C4-2B (cell line): Measurements from ENCODE around the gene BTBD9.
"Not testable (repeated sequence)": the region's sequence is repeated elsewhere in the genome, so short reads cannot be mapped to it uniquely, and the experiment has no call there.

Source experiments
- H3K27ac ChIP-seq: fragments of 450-650 bp; 2 replicates; pipeline ENCODE4 v1.5.1; 2017
- ZFX ChIP-seq: fragments of 450-650 bp; IDR thresholded peaks from 2 replicates; pipeline ENCODE4 v1.6.1; 2017
- TF ChIP-seq, protein P1 (sequence below): fragments of 450-650 bp; conservative IDR thresholded peaks from 2 replicates; pipeline ENCODE4 v1.5.1; 2017; ENCODE audit warnings: mild to moderate bottlenecking

Gene BTBD9

DNA sequence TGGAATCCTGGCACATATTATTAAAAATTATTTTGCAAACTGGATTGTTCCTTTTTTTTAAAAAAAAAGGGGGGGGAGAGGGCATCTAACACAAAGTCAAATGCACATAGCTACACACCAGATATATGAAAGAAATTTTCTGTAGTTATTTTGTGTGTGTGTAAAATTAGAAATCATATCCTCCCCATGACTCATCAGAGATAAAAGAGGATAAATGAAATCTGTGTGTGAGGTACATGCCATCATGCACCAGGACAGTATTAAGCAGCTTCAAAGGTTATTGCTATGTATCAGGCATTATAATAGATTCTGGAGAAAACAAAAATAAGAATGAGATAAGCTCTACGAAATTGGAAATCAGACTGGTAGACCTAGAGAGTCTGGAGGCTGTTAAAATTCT lies 5.2 kb downstream of the BTBD9 start:
- H3K27ac ChIP-seq, result no peak overlapping the region
- no peak for TF ChIP-seq ZFX
- TF ChIP-seq, protein P1, sequence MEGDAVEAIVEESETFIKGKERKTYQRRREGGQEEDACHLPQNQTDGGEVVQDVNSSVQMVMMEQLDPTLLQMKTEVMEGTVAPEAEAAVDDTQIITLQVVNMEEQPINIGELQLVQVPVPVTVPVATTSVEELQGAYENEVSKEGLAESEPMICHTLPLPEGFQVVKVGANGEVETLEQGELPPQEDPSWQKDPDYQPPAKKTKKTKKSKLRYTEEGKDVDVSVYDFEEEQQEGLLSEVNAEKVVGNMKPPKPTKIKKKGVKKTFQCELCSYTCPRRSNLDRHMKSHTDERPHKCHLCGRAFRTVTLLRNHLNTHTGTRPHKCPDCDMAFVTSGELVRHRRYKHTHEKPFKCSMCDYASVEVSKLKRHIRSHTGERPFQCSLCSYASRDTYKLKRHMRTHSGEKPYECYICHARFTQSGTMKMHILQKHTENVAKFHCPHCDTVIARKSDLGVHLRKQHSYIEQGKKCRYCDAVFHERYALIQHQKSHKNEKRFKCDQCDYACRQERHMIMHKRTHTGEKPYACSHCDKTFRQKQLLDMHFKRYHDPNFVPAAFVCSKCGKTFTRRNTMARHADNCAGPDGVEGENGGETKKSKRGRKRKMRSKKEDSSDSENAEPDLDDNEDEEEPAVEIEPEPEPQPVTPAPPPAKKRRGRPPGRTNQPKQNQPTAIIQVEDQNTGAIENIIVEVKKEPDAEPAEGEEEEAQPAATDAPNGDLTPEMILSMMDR, result no peak

DNA sequence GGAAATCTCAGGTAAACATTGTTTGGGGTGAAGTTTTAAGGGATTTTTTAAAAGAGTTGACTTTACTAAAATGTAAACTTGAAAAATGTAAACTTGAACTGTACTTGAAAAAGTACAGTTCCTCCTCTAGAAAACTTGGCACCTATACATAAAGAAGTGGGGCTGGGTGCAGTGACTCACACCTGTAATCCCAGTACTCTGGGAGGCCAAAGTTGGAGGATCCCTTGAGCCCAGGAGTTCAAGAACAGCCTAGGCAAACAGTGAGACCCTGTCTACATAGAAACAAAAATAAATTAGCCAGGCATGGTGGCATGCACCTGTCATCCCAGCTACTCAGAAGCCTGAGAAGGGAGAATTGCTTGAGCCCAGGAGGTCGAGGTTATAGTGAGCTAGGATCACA lies 7.2 kb downstream of the BTBD9 start:
- H3K27ac ChIP-seq, result no peak overlapping the region
- no peak for TF ChIP-seq ZFX
- TF ChIP-seq, protein P1, result no peak

DNA sequence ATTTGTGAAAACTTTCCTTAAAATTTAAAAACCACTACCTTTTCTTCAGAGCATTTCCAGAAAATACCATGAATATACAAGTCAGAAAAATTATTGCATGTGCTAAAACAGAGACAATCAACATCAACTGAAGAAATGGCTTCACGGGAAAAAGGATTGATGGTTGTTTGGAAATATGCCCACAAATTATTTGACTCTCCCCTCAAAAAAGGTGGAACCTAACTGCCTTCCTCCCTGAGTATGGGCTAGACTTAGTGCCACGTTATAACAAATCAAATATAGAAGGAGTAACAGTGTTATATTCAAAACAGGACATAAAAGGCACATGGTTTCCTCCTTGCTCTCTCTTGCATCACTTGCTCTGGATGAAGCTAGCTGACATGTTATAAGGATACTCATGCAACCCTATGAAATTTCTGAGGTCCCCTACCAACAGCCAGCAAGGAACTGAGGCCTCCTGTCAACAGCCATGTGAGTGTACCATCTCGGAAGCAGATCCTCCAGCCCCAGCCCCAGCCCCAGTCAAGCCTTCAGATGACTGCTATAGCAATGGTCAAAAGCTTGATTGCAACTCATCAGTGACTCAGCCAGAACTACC lies 8.4 kb downstream of the BTBD9 start:
- no peak for TF ChIP-seq ZFX
- H3K27ac ChIP-seq, result no peak overlapping the region

DNA sequence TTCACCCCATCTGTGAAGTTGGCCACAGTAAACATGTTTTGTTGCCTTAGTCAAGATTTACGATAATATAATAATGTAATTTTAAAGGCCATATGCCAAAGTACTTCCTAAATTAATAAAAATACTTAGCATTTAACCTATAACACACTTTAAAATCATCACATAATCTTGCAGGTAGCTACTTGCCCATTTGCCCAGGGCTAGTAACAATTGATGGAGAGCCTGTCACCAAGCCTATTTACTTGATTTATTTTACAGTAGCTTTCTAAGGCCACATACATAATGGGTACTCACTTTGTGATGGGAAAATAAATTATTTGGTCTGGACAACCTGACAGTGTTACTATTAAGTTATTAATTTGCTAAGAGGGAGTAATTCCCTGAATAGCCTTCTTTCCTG lies 14.5 kb downstream of the BTBD9 start:
- TF ChIP-seq, protein P1, result no peak
- TF ChIP-seq ZFX, result no peak
- H3K27ac ChIP-seq, result no peak overlapping the region

DNA sequence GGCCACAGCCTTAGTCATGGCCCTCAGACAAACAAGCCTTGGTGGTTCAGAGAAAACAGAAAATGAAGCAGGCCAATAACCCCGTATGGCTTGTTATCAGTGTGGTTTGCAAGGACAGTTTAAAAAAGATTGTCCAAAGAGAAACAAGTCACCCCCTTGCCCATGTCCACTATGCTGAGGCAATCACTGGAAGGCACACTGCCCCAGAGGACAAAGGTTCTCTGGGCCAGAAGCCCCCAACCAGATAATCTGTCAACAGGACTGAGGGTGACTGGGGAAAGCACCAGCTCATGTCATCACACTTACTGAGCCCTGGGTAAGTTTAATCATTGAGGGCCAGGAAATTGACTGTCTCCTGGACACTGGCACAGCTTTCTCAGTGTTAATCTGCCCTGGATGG lies 20.4 kb downstream of the BTBD9 start:
- H3K27ac ChIP-seq, result not testable (repeated sequence)

DNA sequence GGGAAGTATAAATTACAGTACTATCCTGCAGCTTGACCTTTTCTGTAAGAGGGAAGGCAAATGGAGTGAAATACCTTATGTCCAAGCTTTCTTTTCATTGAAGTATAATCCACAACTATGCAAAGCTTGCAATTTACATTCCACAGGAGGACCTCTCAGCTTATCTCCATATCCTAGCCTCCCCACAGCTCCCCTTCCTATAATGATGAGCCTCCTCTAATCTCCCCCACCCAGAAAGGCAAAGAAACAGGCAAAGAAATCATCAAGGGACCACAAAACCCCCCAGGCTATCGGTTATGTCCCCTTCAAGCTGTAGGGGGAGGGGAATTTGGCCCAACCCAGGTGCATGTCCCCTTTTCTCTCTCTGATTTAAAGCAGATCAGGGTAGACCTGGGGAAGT lies 21.4 kb downstream of the BTBD9 start:
- not testable (repeated sequence) for H3K27ac ChIP-seq

DNA sequence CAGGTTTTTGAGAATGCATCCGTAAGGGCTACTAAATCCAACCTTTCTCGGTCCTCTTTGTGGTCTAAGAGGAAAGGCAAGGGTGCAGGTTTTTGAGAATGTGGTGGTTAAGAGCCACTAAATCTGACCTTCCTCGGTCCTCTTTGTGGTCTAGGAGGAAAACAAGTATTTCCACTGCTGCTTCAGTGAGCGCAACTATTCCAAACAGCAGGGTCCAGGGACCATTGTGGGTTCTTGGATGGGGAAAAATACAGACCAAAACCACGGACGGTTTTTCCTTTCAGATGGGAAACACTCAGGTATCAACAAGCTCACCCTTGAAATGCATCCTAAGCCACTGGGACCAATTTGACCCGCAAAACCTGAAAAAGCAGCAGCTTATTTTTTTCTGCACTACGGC lies 21.9 kb downstream of the BTBD9 start:
- H3K27ac ChIP-seq, result no peak overlapping the region
- TF ChIP-seq ZFX, result no peak
- TF ChIP-seq, protein P1, result no peak

DNA sequence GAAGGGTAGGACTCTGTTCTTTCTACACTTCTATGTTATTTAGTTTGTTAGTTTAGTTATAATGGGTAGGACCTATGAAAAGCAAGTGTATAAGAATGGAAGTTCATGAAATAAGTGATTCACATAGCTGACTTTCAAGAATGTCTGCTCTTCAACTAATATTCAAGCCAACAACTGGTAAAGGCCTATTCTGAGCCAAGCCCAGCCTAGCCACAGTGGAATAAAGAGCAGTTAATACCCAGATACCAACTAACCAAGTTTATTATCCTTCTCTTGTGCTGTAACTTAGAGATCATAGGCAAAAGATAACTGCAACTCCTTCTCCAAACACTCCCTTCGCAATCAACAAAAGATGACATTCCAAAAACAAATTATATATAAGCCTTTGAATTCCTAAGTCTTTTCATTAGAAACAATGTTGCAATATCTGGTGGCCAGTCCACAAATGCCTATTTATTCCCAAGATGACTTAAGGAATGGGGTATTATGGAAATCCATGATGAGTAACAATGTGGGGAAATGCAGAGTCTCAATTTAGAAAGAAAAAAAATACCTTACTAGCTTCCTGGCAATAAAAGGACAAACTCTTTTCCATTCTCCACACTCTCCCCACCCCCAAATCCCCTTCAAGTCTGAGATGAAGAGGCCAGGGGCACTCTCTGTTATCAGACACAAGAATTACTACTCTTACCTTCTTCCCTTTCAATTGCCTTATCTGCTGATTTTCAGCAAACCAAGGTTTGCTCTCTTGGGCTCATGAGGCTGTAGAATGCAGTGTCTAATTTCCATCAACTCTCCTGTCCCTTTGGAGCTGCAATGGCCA lies 27.4 kb downstream of the BTBD9 start:
- TF ChIP-seq, protein P1, result no peak
- no peak for TF ChIP-seq ZFX
- no peak overlapping the region for H3K27ac ChIP-seq

DNA sequence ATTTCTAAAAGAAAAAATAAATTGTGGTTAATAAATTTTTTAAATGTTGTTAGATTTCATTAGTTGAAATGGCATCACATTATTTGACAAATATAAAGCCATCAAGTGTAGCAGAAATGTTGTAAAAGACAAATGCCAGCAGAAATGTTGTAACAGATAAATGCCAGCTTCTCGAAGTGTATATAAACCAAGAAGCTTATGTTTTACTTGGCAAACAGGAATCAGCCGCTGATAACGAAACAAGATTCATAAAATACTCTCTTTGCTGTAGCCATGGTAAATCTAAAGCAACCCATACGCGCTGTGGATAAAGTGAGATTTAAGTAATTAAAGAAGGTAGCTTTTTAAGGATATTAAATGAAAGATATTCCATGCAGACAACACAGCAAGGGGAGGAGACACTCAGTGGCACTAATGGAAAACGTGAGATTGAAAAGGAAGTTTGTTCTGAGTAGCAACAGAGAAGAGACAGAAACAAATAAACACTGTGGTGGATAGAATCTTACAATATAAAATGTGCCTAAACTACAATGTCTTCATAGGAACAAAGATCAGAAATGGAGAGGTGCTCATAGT lies 29.6 kb downstream of the BTBD9 start:
- no peak overlapping the region for H3K27ac ChIP-seq
- TF ChIP-seq ZFX, result no peak
- TF ChIP-seq, protein P1, result no peak
